GM12864 (cell line): Measurements from ENCODE around the gene SCMH1.

ENCODE experiments used
- DNase-seq: peaks from one replicate; pipeline ENCODE4 v3.0.0-alpha.2; 2011; ENCODE audit warnings: low read depth
- H3K4me3 ChIP-seq: 2 replicates; pipeline ENCODE4 v1.5.1; 2011; ENCODE audit warnings: mild to moderate bottlenecking, low read depth, low read length, control low read depth
- CTCF ChIP-seq: IDR thresholded peaks from 2 replicates; pipeline ENCODE4 v1.5.1; 2011; ENCODE audit warnings: low read depth, mild to moderate bottlenecking, moderate library complexity, low read length, control low read depth, inconsistent platforms; ENCODE audit errors: missing control alignments

SCMH1 gene

GRCh38 chr1:40984531-40984930 lies 257.6 kb downstream of the SCMH1 start:
- DNase-seq, result no peak
- no peak overlapping the region for H3K4me3 ChIP-seq
- TF ChIP-seq CTCF, result no peak

- DNase-seq, result no peak
- no peak for TF ChIP-seq CTCF
- H3K4me3 ChIP-seq, result no peak overlapping the region
Observed at GRCh38 chr1:40984066-40984465, 258.0 kb downstream of the SCMH1 start.

- no peak overlapping the region for H3K4me3 ChIP-seq
- DNase-seq, result no peak
- TF ChIP-seq CTCF, result no peak
Observed at GRCh38 chr1:40983286-40983685, 258.8 kb downstream of the SCMH1 start.

- no peak overlapping the region for H3K4me3 ChIP-seq
- no peak for TF ChIP-seq CTCF
- DNase-seq, result no peak
Observed at GRCh38 chr1:40982721-40983120, 259.4 kb downstream of the SCMH1 start.

- TF ChIP-seq CTCF, result no peak
- no peak for DNase-seq
- H3K4me3 ChIP-seq, result no peak overlapping the region; the same call in 1 of the 2 replicates
Observed at GRCh38 chr1:40981691-40982448, 260.2 kb downstream of the SCMH1 start.

- peak; percentile 40 for DNase-seq
- no peak for TF ChIP-seq CTCF
- H3K4me3 ChIP-seq, result peak overlapping the region; percentile 70
Observed at GRCh38 chr1:40980453-40981121, 261.5 kb downstream of the SCMH1 start.

- TF ChIP-seq CTCF, result no peak
- no peak for DNase-seq
- peak overlapping the region; percentile 70 for H3K4me3 ChIP-seq
Observed at GRCh38 chr1:40980068-40980452, 262.0 kb downstream of the SCMH1 start.
